Measurements from ENCODE around the gene SCRN2. TPM values are rescaled to one million over a fixed set of nuclear protein-coding genes. Genes with fewer than 3 reads are reported as not detected.

SCRN2 gene
- total RNA-seq, 1 experiment from 2014 or later = 16.2 TPM

GRCh38 chr17:47816111-47816735, 24.9 kb downstream of the SCRN2 start:
- H3K27ac Mint-ChIP-seq (ENCODE audit: low read depth, unreplicated experiment) = no peak overlapping the region
- POLR2A ChIA-PET = no interaction called here
- no peaks in the 10 kb centered on the region for H3K27me3 Mint-ChIP-seq (ENCODE audit: insufficient read depth, unreplicated experiment)
- intact Hi-C loops (cut with micrococcal nuclease) = no loop called here
- H3K9me3 Mint-ChIP-seq (ENCODE audit: unreplicated experiment) = no peaks in the 10 kb centered on the region
- CTCF ChIA-PET = interaction anchor here (0.7 kb wide), 1 partner anchor 15 kb away, joined by 3 read pairs; no protein-coding TSS in a partner anchor
- no TSS peak for BruUV-seq (replicated peaks)
- no peak for TF ChIP-seq CTCF (IDR thresholded peaks at IDR 0.05; ENCODE audit: unreplicated experiment)
- peaks cover 22% of the 10 kb centered on the region for H3K4me1 Mint-ChIP-seq (ENCODE audit: insufficient read depth, unreplicated experiment)
- H3K36me3 Mint-ChIP-seq (ENCODE audit: insufficient read depth, unreplicated experiment) = peaks cover 16% of the 10 kb centered on the region
- DNase-seq (ENCODE audit: unreplicated experiment) = no peak
- no peak overlapping the region for H3K4me3 Mint-ChIP-seq (ENCODE audit: unreplicated experiment)

DNA sequence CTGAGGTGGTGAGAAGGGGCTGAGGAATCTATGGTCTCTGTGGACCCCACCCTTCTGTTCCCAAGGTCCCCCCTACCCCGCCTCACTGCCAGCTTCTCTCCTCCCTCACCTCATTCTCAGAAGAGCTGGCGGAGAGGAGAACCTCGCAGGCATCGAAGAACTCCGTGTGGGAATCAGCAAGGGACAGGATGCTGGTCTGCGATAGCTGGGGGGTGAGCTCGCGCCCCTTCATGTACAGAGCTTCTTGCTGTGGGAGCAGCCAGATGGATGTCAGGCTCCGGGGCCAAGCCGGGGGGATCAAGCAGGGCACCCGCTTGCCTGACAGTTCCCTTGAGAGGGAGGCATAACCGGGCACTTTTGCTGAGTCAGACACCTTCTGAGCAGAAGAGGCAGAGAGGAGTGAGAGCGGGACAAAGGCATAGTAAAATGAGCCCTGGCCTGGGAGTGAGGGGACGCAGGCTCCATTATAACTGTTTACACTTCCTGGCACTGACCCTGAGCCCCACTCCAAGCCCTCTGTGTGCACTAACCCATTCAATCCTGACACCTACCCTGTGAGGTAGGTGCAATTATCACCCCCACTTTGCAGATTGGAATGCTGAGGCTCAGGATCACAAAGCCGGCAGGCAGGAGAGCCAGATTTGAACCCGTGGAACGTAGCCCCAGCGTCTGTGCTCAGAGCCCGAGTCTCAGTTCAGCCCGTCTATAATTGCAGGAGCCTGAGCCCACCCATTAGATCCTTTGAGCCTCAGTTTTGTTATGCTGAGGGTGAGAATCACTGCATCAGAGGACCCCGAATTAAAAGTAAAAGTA, 25.8 kb downstream of the SCRN2 start:
- BruUV-seq (replicated peaks) = no TSS peak
- intact Hi-C loops (cut with micrococcal nuclease) = no loop called here
- Mint-ChIP-seq H3K36me3 (ENCODE audit: insufficient read depth, unreplicated experiment) (peaks cover 16% of the 10 kb centered on the region), H3K27me3 (ENCODE audit: insufficient read depth, unreplicated experiment) (no peaks in the 10 kb centered on the region), H3K4me1 (ENCODE audit: insufficient read depth, unreplicated experiment) (peaks cover 22% of the 10 kb centered on the region), H3K4me3 (ENCODE audit: unreplicated experiment) (no peak overlapping the region), H3K9me3 (ENCODE audit: unreplicated experiment) (no peaks in the 10 kb centered on the region), H3K27ac (ENCODE audit: low read depth, unreplicated experiment) (no peak overlapping the region)
- DNase-seq (ENCODE audit: unreplicated experiment) = no peak
- POLR2A ChIA-PET = interaction anchor here (0.7 kb wide), 1 partner anchor 16 kb away, joined by 4 read pairs; the partner anchor contains the start of genes LRRC46 and MRPL10
- TF ChIP-seq CTCF (IDR thresholded peaks at IDR 0.05; ENCODE audit: unreplicated experiment) = no peak
- CTCF ChIA-PET = no interaction called here

DNA sequence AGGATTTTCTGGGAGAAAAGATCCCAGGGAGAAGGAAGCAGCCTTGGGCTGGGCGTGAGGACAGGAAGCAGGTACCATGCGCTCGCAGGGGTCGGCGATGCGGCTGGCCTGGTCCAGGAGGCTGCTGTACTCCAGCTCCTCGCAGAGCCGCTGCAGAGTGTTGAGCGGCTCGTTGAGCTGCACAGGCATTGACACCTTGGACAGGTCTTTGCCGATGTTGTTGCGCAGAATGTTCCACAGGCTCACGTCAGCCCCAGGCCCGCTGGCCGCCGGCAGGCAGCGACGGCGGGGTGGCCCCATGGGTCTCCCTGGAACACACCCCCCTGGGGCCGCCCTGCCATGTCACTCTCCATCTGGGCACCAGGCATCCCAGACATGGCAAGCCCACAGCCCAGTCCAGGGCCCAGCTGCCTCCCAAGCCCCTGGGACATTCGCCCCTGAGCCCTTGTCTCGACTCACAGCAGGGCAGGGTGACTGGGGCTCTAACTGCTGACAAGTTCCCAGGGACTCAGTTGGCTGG, 27.5 kb downstream of the SCRN2 start:
- intact Hi-C loops (cut with micrococcal nuclease) = no loop called here
- POLR2A ChIA-PET = no interaction called here
- Mint-ChIP-seq H3K4me1 (ENCODE audit: insufficient read depth, unreplicated experiment) (peaks cover 23% of the 10 kb centered on the region), H3K36me3 (ENCODE audit: insufficient read depth, unreplicated experiment) (peaks cover 9% of the 10 kb centered on the region), H3K27me3 (ENCODE audit: insufficient read depth, unreplicated experiment) (no peaks in the 10 kb centered on the region), H3K4me3 (ENCODE audit: unreplicated experiment) (no peak overlapping the region), H3K9me3 (ENCODE audit: unreplicated experiment) (no peaks in the 10 kb centered on the region), H3K27ac (ENCODE audit: low read depth, unreplicated experiment) (no peak overlapping the region)
- TF ChIP-seq CTCF (IDR thresholded peaks at IDR 0.05; ENCODE audit: unreplicated experiment) = no peak
- DNase-seq (ENCODE audit: unreplicated experiment) = no peak
- BruUV-seq (replicated peaks) = no TSS peak
- CTCF ChIA-PET = no interaction called here

- ChIA-PET POLR2A (no interaction called here), CTCF (no interaction called here)
- no TSS peak for BruUV-seq (replicated peaks)
- Mint-ChIP-seq H3K27me3 (ENCODE audit: insufficient read depth, unreplicated experiment) (no peaks in the 10 kb centered on the region), H3K9me3 (ENCODE audit: unreplicated experiment) (no peaks in the 10 kb centered on the region), H3K36me3 (ENCODE audit: insufficient read depth, unreplicated experiment) (peaks cover 9% of the 10 kb centered on the region), H3K4me3 (ENCODE audit: unreplicated experiment) (no peak overlapping the region), H3K4me1 (ENCODE audit: insufficient read depth, unreplicated experiment) (peaks cover 23% of the 10 kb centered on the region), H3K27ac (ENCODE audit: low read depth, unreplicated experiment) (no peak overlapping the region)
- TF ChIP-seq CTCF (IDR thresholded peaks at IDR 0.05; ENCODE audit: unreplicated experiment) = no peak
- intact Hi-C loops (cut with micrococcal nuclease) = no loop called here
- DNase-seq (ENCODE audit: unreplicated experiment) = no peak
These were observed 28.0 kb downstream of the SCRN2 start for GRCh38 chr17:47813077-47813476.

Measured in MCF 10A (cell line).